HG02571 (cell line): ENCODE results near the gene LRTM2.

Experiments
- ATAC-seq: cut with Tn5 transposase; IDR thresholded peaks from one replicate; pipeline ENCODE4 v1.9.1; 2021; ENCODE audit warnings: mild to moderate bottlenecking, moderate library complexity; ENCODE audit not compliant: unreplicated experiment

LRTM2 gene

DNA sequence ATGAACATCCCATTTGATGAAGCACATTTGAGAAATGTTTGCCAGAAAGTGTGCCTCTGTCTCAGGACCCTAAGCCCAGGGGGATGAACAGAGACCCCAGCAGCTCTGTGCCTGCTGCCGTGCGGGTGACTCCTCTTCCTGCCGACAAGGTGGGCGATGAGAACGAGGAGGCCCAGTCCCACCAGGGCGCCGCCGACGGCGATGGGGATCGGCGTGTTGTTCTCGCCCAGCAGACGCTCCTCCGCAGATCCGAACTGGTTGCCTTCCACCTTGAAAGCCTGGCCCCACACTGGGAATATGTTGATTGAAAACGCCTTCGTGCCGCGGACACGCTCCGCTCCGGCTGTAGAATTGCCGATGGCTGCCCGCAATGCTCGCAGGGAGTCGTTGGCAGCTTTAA lies 44.1 kb downstream of the LRTM2 start:
- ATAC-seq, result no peak

DNA sequence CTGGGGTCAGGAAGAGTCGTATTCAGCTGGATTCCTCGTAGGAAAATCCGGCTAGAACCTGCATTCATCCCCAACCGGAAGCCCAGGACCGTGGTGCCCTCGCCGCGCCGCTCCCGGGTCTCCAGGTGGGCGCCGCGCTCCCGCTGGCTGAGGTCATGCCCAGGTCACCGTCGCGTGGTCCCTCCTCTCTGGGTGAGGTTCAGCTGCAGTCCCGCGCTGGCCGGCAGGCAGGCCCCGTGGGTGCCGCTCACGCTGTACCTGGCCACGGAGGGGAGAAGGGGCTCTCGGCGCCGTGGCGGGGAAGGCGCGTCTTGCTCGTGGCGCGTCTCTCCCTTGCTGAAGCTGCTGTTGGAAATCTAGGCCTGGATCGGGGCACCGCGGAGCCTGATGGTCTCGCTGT lies 44.5 kb downstream of the LRTM2 start:
- no peak for ATAC-seq

DNA sequence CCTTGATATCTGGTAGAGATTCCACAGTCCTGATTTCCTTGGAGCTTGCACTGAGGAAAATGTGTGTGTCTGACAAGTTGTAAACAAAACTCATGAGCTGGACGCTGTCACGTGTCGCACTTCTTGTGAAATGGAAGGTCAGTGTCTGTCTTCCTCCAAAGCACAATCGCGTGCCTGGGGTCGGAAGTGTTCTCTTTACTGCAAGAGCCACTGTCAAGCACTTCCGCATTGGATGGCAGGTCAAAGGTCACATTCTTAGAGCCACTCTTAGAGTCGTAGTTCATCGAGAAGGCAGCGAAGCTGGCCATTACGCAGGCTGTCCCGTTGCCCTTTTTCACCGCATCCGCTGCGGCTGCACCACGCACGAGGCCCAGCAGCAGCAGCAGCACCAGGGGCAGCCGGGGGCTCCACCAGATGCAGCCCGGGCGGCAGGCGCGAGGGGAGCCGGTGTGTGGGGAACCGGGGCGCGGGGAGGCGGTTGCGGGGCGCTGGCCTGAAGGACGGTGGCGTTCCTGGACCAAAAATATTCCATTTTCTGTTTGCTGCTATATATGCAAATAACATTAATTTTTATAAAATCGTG lies 45.0 kb downstream of the LRTM2 start:
- no peak for ATAC-seq

DNA sequence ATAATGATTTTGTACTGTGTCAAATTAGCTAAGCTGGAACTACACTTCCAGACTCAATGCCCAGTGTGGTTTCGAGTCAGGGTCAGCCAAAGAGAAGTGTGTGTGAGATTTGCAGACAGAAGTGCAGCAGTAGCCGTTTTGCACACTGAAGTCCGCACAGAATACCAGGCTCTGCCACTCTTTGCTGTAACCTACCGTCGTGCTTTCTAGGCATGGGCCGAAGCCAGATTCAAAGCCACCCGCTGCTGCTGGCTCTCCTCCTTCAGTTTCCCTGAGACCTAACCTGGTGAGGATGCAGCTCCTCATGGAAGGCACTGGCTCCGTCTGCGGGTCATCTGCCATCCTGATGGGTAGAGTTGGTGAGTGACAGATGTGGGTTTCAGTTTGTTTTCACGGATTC lies 48.8 kb downstream of the LRTM2 start:
- no peak for ATAC-seq

DNA sequence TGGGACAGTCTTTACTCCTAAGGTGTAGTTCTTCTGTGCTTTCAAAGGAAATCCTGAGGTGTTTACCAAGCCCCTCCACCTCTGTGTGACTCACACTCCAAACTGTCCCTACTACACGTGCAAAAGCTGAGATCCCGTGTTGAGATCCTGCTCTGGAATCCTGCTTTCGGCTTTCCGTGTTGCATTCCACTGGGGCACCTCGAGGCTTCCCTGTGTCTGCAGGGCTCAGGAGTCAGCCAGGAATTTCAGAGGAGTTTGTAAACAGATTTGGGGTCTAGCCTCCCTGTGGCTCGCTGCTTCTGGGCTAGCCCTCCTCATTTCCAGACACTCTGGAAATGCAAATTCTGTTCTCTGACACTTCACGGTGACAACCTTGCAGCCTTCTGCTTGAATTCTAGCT lies 49.7 kb downstream of the LRTM2 start:
- no peak for ATAC-seq

DNA sequence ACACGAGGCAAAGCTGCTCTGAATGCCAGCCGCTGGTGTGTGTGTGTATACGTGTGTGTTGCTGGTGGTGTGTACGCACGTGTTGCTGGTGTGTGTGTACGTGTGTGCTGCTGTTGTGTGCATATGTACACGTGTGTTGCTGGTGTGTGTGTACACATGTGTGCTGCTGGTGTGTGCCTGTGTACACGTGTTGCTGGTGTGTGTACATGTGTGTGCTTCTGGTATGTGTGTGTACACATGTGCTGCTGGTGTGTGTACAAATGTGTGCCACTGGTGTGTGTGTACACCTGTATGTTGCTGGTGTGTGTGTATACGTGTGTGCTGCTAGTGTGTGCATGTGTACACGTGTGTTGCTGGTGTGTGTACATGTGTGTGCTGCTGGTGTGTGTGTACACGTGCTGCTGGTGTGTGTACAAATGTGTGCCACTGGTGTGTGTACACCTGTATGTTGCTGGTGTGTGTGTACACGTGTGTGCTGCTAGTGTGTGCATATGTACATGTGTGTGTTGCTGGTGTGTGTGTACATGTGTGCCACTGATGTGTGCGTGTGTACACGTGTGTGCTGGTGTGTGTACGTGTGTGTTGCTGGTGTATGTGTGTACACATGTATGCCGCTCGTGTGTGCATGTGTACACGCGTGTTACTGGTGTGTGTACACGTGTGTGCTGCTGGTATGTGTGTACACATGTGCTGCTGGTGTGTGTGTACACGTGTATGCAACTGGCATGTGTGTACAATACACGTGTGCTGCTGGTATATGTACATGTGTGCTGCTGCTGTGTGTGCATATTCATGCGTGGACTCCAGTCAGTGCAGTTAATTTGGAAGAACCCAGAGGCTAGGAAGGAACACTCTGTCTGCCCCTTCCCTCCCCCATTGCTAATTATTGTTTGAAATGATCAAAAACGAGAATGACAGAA lies 50.9 kb downstream of the LRTM2 start:
- ATAC-seq, result no peak

DNA sequence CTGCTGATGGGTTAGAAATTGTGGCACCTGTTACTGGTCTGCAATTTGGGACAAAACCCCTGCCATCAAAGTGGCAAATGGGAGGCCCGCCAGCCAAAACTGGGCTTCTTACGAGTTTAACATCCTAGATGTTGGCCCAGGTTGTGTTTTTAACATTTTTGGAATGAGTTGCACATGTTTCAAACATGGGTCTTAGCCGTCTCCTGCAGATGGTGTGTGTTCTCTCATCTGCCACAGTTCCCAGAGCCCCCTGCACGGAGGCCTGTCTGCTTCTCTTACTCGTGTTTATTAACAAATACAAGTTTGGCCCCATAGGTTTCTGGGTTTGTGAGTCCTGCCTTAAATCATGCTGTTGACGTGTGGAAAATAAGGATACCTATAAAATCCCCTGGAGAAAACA lies 51.6 kb downstream of the LRTM2 start:
- ATAC-seq, result no peak

DNA sequence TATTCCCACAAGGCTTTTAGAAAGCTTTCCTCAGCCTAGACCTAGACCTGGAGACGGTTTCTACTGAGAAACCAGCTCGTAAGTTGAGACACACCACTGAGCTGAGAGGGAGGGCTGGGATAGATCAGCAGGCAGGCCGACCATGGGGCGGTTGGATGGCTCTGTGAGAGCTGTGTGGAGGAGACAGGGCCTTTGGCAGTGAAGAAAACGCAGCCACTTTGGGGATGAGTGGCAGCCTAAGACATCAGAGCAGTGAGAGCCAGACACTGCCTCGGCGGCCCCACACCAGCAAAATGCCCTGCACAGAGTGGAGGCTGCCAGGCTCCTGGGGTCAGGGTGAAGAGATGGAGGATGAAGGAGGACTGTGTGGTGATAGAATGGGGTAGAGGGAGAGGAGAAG lies 52.1 kb downstream of the LRTM2 start:
- ATAC-seq, result no peak

DNA sequence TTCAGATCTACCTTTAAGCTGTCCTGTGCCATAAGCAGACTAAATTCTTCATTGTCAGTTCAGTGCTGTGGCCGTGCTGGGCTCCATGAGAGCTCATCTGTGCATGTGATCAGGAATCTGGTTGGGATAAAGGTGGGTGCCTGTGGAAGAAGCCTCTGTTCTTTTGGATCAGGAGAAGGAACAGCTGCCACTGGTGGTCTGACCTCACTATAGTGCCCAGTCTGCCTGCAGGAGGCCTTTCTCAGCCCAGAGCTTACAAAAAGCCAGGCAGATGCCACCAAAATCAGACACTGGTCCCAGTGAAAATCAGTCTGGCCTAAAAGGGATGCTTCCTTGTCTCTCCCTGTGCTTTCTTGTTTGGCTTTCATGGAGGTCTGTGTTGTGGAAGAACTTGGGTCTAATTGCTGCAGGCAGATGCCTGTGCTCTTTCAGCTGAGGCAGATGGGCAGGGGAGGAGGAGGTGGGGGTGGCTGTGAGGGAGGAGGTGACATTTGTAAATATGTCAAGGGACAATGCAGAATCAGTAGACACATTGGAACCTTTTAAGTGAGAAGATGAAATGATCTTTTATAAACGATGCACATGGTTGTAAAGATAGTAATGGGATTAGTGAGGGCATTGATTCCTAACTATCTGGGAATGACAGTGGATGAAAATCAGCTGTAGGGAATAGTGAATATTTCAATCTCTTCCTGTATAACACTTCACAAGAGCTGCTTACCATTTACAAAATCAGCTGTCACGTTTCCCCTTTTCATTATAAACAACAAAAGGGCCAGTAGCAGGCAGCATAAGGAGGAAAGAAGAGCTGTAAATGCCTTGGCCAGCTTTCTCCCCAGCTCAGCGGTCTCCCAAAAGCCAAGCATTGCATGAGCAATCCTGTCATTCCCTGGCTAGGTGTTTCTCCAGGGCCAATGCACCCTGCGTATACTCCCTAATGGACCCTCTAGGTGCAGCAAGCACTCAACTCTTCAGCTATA lies 53.5 kb downstream of the LRTM2 start:
- no peak for ATAC-seq

DNA sequence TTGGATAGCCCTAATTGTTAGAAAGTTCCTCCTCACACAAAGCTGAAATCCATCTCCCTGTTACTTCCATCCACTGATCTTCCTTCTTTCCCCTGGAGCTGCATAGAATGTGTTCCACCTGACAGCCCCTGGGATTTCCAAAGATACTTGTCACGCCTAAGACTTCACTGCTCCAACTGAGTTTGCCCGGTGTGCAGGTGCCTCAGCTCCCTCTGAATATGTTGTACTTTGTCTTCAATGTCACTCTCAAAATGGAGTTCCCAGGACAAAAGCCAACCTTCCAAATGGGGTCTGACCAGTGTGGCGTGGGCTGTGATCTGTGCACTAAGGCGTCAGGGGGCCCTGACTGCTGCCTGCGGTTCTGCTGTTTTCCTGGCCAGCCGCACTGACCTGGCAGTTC lies 55.2 kb downstream of the LRTM2 start:
- no peak for ATAC-seq

DNA sequence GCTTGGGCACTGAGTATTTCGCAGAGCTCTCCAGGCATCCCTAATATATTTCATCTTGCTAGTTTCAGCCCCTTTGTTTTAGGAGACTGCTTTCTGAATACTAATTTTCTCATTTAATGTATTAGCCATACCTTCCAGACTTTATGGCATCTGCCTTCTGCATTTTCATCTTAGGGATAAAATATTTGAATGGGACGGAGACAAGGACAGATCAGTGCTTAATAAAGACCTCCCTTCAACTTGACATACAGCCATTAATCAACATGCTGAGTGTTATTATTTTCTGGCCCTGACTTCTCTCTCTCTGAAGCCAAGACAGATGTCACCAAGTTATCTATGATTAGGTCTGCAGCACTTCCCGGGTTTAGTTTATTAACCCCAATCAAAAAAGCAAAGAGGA lies 55.7 kb downstream of the LRTM2 start:
- no peak for ATAC-seq

DNA sequence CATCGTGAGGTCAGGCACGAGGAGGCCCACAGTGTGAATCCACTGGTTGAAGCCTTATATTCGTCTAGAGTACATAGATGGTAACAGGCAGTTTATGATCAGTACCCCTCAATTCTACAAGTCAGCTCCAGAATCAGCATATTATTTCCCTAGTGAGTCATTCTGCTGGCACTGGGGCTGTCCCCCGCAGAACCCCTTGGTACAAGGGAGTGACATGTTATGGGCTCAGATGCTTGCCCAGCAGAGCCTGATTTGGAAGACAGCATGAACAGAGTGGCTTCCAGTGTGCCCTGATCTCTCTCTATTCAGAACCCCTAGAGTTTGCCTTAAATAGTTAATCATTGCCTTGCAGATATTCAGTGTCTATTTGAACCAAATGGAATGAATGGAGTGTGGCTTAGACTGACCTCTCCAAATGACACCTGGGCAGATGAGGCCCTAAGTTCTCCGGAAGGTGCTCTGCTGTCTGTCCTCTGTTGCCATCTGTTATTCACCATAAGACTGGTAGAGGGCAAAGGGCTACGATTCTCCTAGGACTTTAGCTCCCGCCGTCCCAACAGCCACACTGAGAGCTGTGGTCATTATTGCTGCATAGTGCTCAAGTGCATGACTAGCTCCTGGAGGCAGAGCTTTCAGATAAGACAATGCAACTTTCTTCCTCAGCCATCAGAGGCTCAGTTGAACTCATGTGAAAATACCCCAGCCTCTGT lies 57.0 kb downstream of the LRTM2 start:
- no peak for ATAC-seq

DNA sequence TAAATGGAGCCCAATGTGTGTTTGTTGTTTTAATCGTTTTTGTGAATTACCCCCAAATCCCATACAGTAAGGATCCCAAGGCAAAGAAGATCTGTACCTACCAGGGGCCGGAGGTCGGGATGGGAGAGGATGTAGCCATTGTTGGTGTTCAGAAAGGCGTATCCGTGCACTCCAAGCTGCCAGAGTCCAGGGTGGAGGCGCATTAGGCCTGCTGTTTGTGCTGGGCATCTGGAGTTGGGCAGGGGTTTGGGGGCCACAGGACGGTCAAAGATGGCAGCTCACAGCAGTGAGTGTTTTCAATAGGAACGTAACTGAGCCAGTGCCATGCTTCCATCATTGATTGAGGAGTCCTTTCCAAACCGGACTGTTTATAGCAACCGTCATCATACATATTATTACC lies 57.8 kb downstream of the LRTM2 start:
- ATAC-seq, result no peak

DNA sequence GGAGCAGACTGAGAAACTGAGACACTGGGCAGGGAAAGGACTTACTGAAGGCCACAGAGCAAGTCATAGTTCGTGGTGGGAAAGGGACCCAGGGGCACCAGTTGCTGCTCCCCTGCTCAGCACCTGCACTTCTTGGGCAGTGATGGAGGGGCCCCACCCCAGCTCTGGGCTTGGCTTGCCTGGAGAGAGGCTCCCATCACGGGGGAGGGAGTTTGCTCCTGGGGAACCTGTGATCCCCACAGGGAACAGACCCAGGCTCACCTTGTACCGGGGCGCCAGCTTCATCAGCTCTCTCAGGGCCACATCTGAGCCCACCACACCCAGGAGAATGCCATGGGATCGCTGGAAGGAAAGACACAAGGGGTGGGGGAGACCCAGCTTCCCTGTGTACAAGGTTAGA lies 58.3 kb downstream of the LRTM2 start:
- no peak for ATAC-seq

DNA sequence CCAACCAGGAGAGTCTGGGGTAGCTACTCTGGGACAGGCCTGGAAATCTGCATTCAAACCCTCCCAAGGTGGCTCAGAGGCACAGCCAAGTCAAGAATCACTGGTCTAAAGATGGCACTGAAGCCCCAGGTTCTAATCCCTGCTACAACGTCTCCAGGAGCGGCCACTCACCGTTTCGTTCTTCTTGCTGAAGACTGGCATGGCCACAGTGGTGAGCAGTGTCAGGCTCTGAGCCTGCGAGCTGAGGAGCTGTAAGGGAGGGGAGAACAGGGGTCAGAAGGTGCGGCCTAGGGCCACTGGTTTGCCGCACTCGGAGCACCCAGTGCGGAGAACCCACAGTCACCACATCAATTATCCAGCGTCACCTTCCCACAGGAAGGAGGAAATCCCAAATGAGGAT lies 59.3 kb downstream of the LRTM2 start:
- ATAC-seq, result no peak

DNA sequence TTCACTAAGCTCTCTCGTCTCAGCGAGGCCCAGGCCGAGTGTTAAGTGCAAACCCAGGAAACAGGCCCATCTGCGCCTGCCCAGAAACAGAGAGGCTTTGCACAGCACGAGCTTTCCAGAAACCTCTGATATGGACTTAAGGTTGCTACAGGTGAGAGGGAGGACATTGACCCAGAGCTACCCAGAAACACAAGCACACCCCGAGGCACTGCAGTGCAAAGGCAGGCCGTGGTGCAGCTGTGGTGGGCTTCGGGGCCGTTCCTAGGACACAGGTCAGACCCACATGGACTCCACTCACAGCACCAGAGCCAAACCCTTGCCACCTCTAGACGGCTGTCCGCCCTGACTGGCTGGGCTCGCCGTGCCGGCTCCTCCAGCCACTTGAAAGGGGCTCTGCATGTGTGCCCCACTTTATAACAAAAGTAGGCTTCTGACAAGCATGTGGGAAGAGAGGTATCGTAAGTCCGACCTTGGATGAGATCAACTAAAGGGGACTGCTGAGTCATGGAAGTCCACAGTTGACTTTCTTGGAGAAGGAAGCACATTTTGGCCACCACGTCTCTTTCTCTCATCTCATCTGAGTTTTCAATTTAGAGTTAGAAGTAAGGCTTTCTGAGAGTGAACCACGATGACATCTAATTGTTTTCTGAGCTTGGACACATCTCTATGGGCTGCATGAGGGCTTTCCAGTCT lies 59.9 kb downstream of the LRTM2 start:
- ATAC-seq, result no peak

DNA sequence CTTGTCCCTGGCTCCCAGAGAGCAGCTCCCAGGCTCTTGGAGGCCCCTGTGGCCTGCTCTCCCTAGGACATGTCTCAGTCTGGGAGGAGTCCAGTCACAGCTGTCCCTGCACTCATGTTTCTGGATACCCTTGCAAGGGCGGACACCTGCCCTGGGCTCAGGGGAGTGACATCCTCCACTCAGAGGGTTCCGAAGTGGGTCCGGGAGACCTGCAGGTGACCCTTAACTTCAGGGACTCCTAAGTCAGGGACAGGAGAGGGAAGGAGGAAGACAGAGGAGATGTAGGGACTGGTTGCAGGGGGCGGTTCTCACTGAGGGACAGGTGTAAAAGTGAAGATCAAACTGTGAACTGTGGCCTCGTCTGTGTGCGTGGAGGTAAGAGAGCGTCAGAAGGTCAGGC lies 60.5 kb downstream of the LRTM2 start:
- no peak for ATAC-seq

DNA sequence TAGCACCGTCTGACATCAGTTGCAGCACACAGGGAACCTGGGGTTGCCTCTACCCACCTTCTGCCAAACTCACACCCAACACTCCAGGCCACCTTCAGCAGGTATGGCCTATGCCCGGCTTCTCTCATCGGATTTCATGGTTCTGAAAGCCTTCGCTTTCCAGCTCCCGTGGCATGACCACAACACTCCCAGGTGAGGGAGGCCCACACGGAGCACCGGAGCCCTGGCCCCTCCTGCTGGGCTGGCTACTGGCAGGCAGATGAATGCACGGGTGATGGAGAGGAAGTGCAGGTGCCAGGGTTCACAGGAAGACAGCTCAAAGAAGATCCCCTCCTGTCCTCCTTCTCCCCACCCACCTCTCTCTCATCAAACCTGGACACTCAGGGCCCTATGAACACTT lies 60.9 kb downstream of the LRTM2 start:
- no peak for ATAC-seq

DNA sequence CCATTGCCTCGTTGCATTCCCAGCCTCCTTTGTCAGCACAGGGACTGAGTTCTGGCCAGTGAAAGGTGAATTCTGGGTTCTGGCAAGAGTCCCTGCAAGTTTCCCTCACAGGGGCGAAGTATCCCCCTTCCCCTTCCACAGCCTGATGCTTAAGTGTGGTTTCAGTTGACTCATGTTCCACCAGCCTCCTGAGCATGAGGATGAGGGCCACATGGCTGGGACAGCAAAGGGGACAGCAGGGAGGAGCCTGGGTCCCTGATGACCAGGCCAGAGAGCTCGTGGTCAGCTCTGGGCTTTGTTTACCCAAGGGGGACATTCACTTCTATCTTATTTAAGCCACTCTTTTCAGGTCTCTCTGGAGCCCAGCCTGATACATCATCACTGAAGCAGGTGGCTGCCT lies 61.6 kb downstream of the LRTM2 start:
- no peak for ATAC-seq

DNA sequence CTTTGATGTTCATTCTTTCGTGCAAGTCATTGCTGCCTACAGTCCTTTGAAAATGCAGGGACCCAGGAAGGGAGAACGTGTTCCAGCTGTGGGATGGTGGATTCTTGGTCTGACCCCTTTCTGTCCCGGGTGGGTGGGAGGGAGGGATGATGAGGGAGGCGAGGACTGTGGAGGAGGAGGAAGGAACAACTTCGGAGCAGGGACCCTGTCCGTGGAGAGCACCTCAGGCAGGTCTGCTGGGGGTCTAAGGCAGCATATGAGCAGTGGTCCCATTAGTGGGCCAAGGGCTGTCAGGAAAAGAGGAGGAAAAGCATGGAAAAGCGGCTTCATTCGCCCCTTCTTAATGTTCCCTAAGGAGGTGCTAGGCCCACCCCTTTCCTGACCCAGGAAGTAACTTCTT lies 62.0 kb downstream of the LRTM2 start:
- no peak for ATAC-seq
